ENCODE measurements around the gene GABARAP. TPM values are rescaled to one million over a fixed set of nuclear protein-coding genes. Genes with fewer than 3 reads are reported as not detected.

The GABARAP gene
- total and polyA plus RNA-seq, 2 of the 4 experiments (the other 2 are of a cell fraction): 77.8 to 780 TPM

- ChIA-PET POLR2A (ENCODE audit: unreplicated experiment) (no interaction called here), CTCF (no interaction called here)
- Histone ChIP-seq H3K18ac (ENCODE audit: low read depth, low read length) (no peak overlapping the region), H3K4me3 (ENCODE audit: insufficient read depth, low read depth, low read length) (no peak overlapping the region), H2BK5ac (ENCODE audit: low read depth, low read length, poor library complexity, severe bottlenecking) (no peak overlapping the region), H3K9me1 (ENCODE audit: insufficient read depth, low read length) (no peaks in the 10 kb centered on the region; the same call in 1 of the 2 replicates), H2BK120ac (ENCODE audit: low read depth, low read length) (no peak overlapping the region), H4K8ac (ENCODE audit: low read depth in 2 of 2, low read length in 2 of 2) (no peak overlapping the region), H3K4me2 (ENCODE audit: low read depth, low read length) (no peak overlapping the region), H2AK9ac (replicated peaks; ENCODE audit: low read depth, low read length, poor library complexity) (no peak overlapping the region), H3K23ac (ENCODE audit: low read depth, low read length) (no peak overlapping the region), H4K20me1 (ENCODE audit: insufficient read depth, low read length) (0 out of 2 replicates have a peak, but pooled peaks cover 3% of the 10 kb centered on the region), H3K36me3 (ENCODE audit: control insufficient read depth, insufficient read depth, low read length) (no peaks in the 10 kb centered on the region), H3K27me3 (ENCODE audit: control insufficient read depth, insufficient read depth, low read length) (peaks cover 81% of the 10 kb centered on the region), H3K79me1 (ENCODE audit: low read depth in 1 of 2, low read length in 2 of 2) (no peaks in the 10 kb centered on the region), H3K4ac (ENCODE audit: low read depth, low read length) (no peak overlapping the region), H3K27ac (ENCODE audit: insufficient read depth, low read length) (no peak overlapping the region), H2BK20ac (ENCODE audit: low read depth, low read length) (no peak overlapping the region), H4K91ac (ENCODE audit: insufficient read depth, low read depth, low read length) (no peak overlapping the region), H3K14ac (replicated peaks; ENCODE audit: low read depth, low read length) (no peak overlapping the region), H3K56ac (ENCODE audit: extremely low read depth, insufficient read depth, low read length) (no peak overlapping the region), H3K4me1 (ENCODE audit: control insufficient read depth, insufficient read depth, low read length) (peaks cover 3% of the 10 kb centered on the region), H3K9ac (ENCODE audit: low read depth, low read length) (no peak overlapping the region), H3K9me3 (ENCODE audit: control insufficient read depth, insufficient read depth, low read length) (no peaks in the 10 kb centered on the region; the same call in 1 of the 2 replicates), H2BK15ac (ENCODE audit: low read depth, low read length) (no peak overlapping the region), H2AFZ (replicated peaks; ENCODE audit: low read length, poor library complexity) (no peak overlapping the region), H4K5ac (ENCODE audit: low read depth, low read length) (no peak overlapping the region), H2AK5ac (ENCODE audit: low read depth, low read length) (no peak overlapping the region)
- WGBS, 2 experiments (ENCODE audit: extremely low coverage in 2 of 2, insufficient read length in 1 of 2): 40% methylated on average over 2 of the region's 11 CpGs; no CpG with 5 or more reads in 1 of the 2 experiments
- TF ChIP-seq RCOR1 (IDR thresholded peaks at IDR 0.05; ENCODE audit: insufficient replicate concordance, low read length): no peak
- TF ChIP-seq ELK1 (IDR thresholded peaks at IDR 0.05; ENCODE audit: borderline replicate concordance, low read depth, low read length): no peak
- TF ChIP-seq MAFK (IDR thresholded peaks at IDR 0.05; ENCODE audit: low read depth, low read length): no peak
- no peak for TF ChIP-seq MXI1 (IDR thresholded peaks at IDR 0.05; ENCODE audit: borderline replicate concordance, low read depth, low read length)
- TF ChIP-seq POLR2A (IDR thresholded peaks at IDR 0.05; ENCODE audit: low read depth, low read length): no peak
- TF ChIP-seq FOS (IDR thresholded peaks at IDR 0.05; ENCODE audit: low read depth, low read length): no peak
- no peak for TF ChIP-seq MAZ (IDR thresholded peaks at IDR 0.05; ENCODE audit: borderline replicate concordance, low read depth, low read length)
- no peak for TF ChIP-seq SMC3 (IDR thresholded peaks at IDR 0.05; ENCODE audit: low read depth, low read length)
- TF ChIP-seq CEBPB (IDR thresholded peaks at IDR 0.05; ENCODE audit: low read depth, low read length): no peak
- no peak for TF ChIP-seq RAD21 (IDR thresholded peaks at IDR 0.05; ENCODE audit: low read length)
- TF ChIP-seq CHD1 (IDR thresholded peaks at IDR 0.05; ENCODE audit: low read depth, low read length): no peak
- no peak for TF ChIP-seq RFX5 (IDR thresholded peaks at IDR 0.05; ENCODE audit: low read depth, low read length)
- TF ChIP-seq CTCF (conservative IDR thresholded peaks at IDR 0.05; ENCODE audit: low read depth, low read length): no peak
- TF ChIP-seq NFE2L2 (IDR thresholded peaks at IDR 0.05; ENCODE audit: low read depth, low read length): no peak
- TF ChIP-seq USF2 (IDR thresholded peaks at IDR 0.05; ENCODE audit: low read depth, low read length): no peak
- TF ChIP-seq BHLHE40 (IDR thresholded peaks at IDR 0.05; ENCODE audit: low read depth, low read length): no peak
- dilution Hi-C loops (cut with HindIII; ENCODE audit: low sequenced_read_pairs, unreplicated experiment): no loop called here
- in situ Hi-C loops (cut with MboI; ENCODE audit: low sequenced_read_pairs): no loop called here
- BruUV-seq (replicated peaks): no TSS peak
- no peak for DNase-seq
- intact Hi-C loops (cut with micrococcal nuclease): no loop called here
- ATAC-seq (ENCODE audit: low read depth): no peak
Observed at GRCh38 chr17:7290685-7291084, 48.4 kb upstream of the GABARAP start.

Measured in IMR-90 (cell line).